ENCODE data around the gene IP6K3. TPM values are rescaled to one million over a fixed set of nuclear protein-coding genes. Genes with fewer than 3 reads are reported as not detected.

The IP6K3 gene
- total and polyA plus RNA-seq, 2 experiments from 2014 or later: 0.14 to 0.16 TPM

- no peak for TF ChIP-seq ETS1 (IDR thresholded peaks at IDR 0.05)
- no peak for TF ChIP-seq ZNF114 (CRISPR knock-in tag; IDR thresholded peaks at IDR 0.05)
- TF ChIP-seq NANOG (IDR thresholded peaks at IDR 0.05; ENCODE audit: borderline replicate concordance): no peak
- no peak for TF ChIP-seq EZH2 (IDR thresholded peaks at IDR 0.05; ENCODE audit: low read depth, unreplicated experiment)
Measured at GRCh38 chr6:33725222-33725621, 21.5 kb downstream of the IP6K3 start (continued).

- Histone ChIP-seq H3K27ac (ENCODE audit: low read depth) (no peak overlapping the region), H3F3A (replicated peaks; ENCODE audit: low read depth) (no peaks in the 10 kb centered on the region), H2AFZ (no peak overlapping the region), H3K27me3 (ENCODE audit: insufficient read depth) (no peaks in the 10 kb centered on the region), H3K36me3 (ENCODE audit: insufficient read depth) (no peaks in the 10 kb centered on the region), H3K4me1 (ENCODE audit: insufficient read depth) (no peaks in the 10 kb centered on the region), H3K9me2 (ENCODE audit: insufficient read depth) (no peaks in the 10 kb centered on the region), H3K79me2 (replicated peaks; ENCODE audit: insufficient read depth) (no peaks in the 10 kb centered on the region), H3K4me2 (no peak overlapping the region), H4K20me1 (replicated peaks; ENCODE audit: insufficient read depth) (no peaks in the 10 kb centered on the region), H3K4me3 (no peak overlapping the region)
- H3K9me3 Mint-ChIP-seq: no peaks in the 10 kb centered on the region
- no peaks in the 10 kb centered on the region for H3K36me3 Mint-ChIP-seq (ENCODE audit: low read depth)
- DNase-seq (ENCODE audit: low spot score) (no peak), ATAC-seq (peak; percentile 59)
- peaks cover 24% of the 10 kb centered on the region for H3K4me1 Mint-ChIP-seq
- H3K4me3 Mint-ChIP-seq: no peak overlapping the region
- H3K27me3 Mint-ChIP-seq (ENCODE audit: insufficient read depth, low read depth, poor library complexity): peaks cover 6% of the 10 kb centered on the region
- no peak overlapping the region for H3K27ac Mint-ChIP-seq
- TF ChIP-seq EZH2phosphoT487 (IDR thresholded peaks at IDR 0.05; ENCODE audit: unreplicated experiment) (no peak), STAT1 (IDR thresholded peaks at IDR 0.05; ENCODE audit: unreplicated experiment) (no peak), ZNF331 (CRISPR knock-in tag; IDR thresholded peaks at IDR 0.05; ENCODE audit: low read depth) (no peak), ETS1 (IDR thresholded peaks at IDR 0.05) (no peak), CREB1 (CRISPR knock-in tag; IDR thresholded peaks at IDR 0.05; ENCODE audit: low read depth) (no peak), JUNB (IDR thresholded peaks at IDR 0.05; ENCODE audit: unreplicated experiment) (no peak), REST (IDR thresholded peaks at IDR 0.05; ENCODE audit: unreplicated experiment) (no peak), CTCF (conservative IDR thresholded peaks at IDR 0.05; ENCODE audit: low read depth in 2 of 2) (no peak), EZH2 (IDR thresholded peaks at IDR 0.05; ENCODE audit: low read depth, unreplicated experiment) (no peak)
Measured at GRCh38 chr6:33724102-33725023, 22.3 kb downstream of the IP6K3 start.

All from GM23338 (cell line).